SK-N-SH (cell line): ENCODE data around the gene DLL3. TPM values are rescaled to one million over a fixed set of nuclear protein-coding genes. Genes with fewer than 3 reads are reported as not detected.

Experiments used
- CTCF ChIA-PET: fragments of 300-600, 350-600 bp; formaldehyde crosslinking; extraction: SDS; loops from one replicate; lab custom pipeline; 2021; lab: Yijun Ruan, JAX
- POLR2A ChIA-PET: fragments of 350-600 bp; sonication (Branson Sonifier 250); formaldehyde crosslinking; extraction: SDS; loops from one replicate; lab custom pipeline; 2020; ENCODE audit warnings: antibody characterized with exemption, inconsistent platforms; lab: Yijun Ruan, JAX
- DNase-seq: peaks from one replicate; pipeline ENCODE4 v3.0.0; 2012
- H2AFZ ChIP-seq: fragments of 200-600 bp; sonication (generic); 2 replicates; pipeline ENCODE4 v1.8.1; 2016; ENCODE audit warnings: antibody characterized with exemption, mild to moderate bottlenecking, low read depth
- H3F3A ChIP-seq: fragments of 200-600 bp; sonication (generic); replicated peaks from 2 replicates; pipeline ENCODE3; 2016; ENCODE audit warnings: antibody characterized with exemption, mild to moderate bottlenecking; ENCODE audit not compliant: insufficient read depth
- H3K27ac ChIP-seq, 2 experiments: fragments of 200-500 bp in 1 of 2; fragments of 200-600 bp in 1 of 2; sonication (Bioruptor generic) in 1 of 2; sonication (generic), shearing (Covaris generic) in 1 of 2; 2 replicates each; pipeline versions ENCODE4 v1.5.1 to v1.6.1; 2014 to 2016; ENCODE audit warnings: low read depth in 2 of 2, inconsistent platforms in 1 of 2, low read length in 1 of 2, mild to moderate bottlenecking in 1 of 2, mixed read lengths in 1 of 2
- H3K27me3 ChIP-seq: fragments of 200-600 bp; sonication (generic), shearing (Covaris generic); 2 replicates; pipeline ENCODE4 v1.6.1; 2016; ENCODE audit warnings: mixed run types; ENCODE audit not compliant: insufficient read depth
- H3K36me3 ChIP-seq, 2 experiments: fragments of 200-500 bp in 1 of 2; fragments of 200-600 bp in 1 of 2; sonication (Bioruptor generic) in 1 of 2; sonication (generic) in 1 of 2; replicated peaks in 1 of 2; 2 replicates each; pipeline versions ENCODE3 to v1.5.1; 2014 to 2016; ENCODE audit warnings: low read length in 1 of 2, mild to moderate bottlenecking in 1 of 2; ENCODE audit not compliant: insufficient read depth in 2 of 2, control insufficient read depth in 1 of 2
- H3K4me1 ChIP-seq, 2 experiments: fragments of 200-500 bp in 1 of 2; fragments of 200-600 bp in 1 of 2; sonication (Bioruptor generic) in 1 of 2; sonication (generic), shearing (Covaris generic) in 1 of 2; 2 replicates each; pipeline versions ENCODE4 v1.5.1 to v1.6.1; 2014 to 2016; ENCODE audit warnings: low read depth in 1 of 2, low read length in 1 of 2, mixed run types in 1 of 2; ENCODE audit not compliant: insufficient read depth in 2 of 2, control insufficient read depth in 1 of 2
- H3K4me2 ChIP-seq: fragments of 200-600 bp; sonication (generic), shearing (Covaris generic); 2 replicates; pipeline ENCODE4 v1.6.1; 2017; ENCODE audit warnings: mixed run types
- H3K4me3 ChIP-seq, 2 experiments: fragments of 200-500 bp in 1 of 2; fragments of 200-600 bp in 1 of 2; sonication (Bioruptor generic) in 1 of 2; sonication (generic), shearing (Covaris generic) in 1 of 2; 2 replicates each; pipeline versions ENCODE4 v1.5.1 to v1.8.1; 2014 to 2016; ENCODE audit warnings: low read depth in 2 of 2, inconsistent platforms in 1 of 2, low read length in 1 of 2, mild to moderate bottlenecking in 1 of 2, mixed read lengths in 1 of 2, moderate library complexity in 1 of 2
- H3K79me2 ChIP-seq: fragments of 200-600 bp; sonication (generic); 2 replicates; pipeline ENCODE4 v1.8.1; 2017; ENCODE audit warnings: mild to moderate bottlenecking; ENCODE audit not compliant: insufficient read depth
- H3K9ac ChIP-seq: fragments of 200-600 bp; sonication (generic); 2 replicates; pipeline ENCODE4 v1.6.1; 2017; ENCODE audit warnings: mixed run types
- H3K9me2 ChIP-seq: fragments of 200-600 bp; sonication (generic); 2 replicates; pipeline ENCODE4 v1.6.1; 2017; ENCODE audit warnings: mixed run types
- H3K9me3 ChIP-seq: fragments of 200-600 bp; sonication (generic); 2 replicates; pipeline ENCODE4 v1.6.1; 2017; ENCODE audit warnings: mixed run types, mild to moderate bottlenecking, moderate library complexity
- H4K20me1 ChIP-seq: fragments of 200-600 bp; sonication (generic); 2 replicates; pipeline ENCODE4 v1.6.1; 2017; ENCODE audit warnings: mild to moderate bottlenecking, mixed run types; ENCODE audit not compliant: insufficient read depth
- EP300 ChIP-seq, 2 experiments: IDR thresholded peaks; 2 replicates each; pipeline versions ENCODE4 v1.4.0 to v1.6.1; 2012; ENCODE audit warnings: borderline replicate concordance in 1 of 2, low read depth in 1 of 2, low read length in 1 of 2
- FOXJ3 ChIP-seq: sonication (generic); formaldehyde crosslinking; IDR thresholded peaks from 2 replicates; pipeline ENCODE4 v1.5.1; 2020; ENCODE audit warnings: mild to moderate bottlenecking, missing genetic modification reagents
- MXI1 ChIP-seq: IDR thresholded peaks from 2 replicates; pipeline ENCODE4 v1.6.1; 2012; ENCODE audit warnings: mild to moderate bottlenecking, low read depth, low read length, improper control_type of control experiment
- NRF1 ChIP-seq: IDR thresholded peaks from 2 replicates; pipeline ENCODE4 v1.6.1; 2012; ENCODE audit warnings: low read depth, mild to moderate bottlenecking, low read length
- POLR2AphosphoS5 ChIP-seq: IDR thresholded peaks from 2 replicates; pipeline ENCODE4 v1.6.1; 2012; ENCODE audit warnings: low read depth, low read length
- RAD21 ChIP-seq: IDR thresholded peaks from 2 replicates; pipeline ENCODE4 v1.6.1; 2012; ENCODE audit warnings: mild to moderate bottlenecking, low read length
- RCOR1 ChIP-seq: fragments of 150-350 bp; IDR thresholded peaks from 2 replicates; pipeline ENCODE4 v1.6.1; 2017; ENCODE audit warnings: antibody characterized with exemption, low read length
- REST ChIP-seq: IDR thresholded peaks from 2 replicates; pipeline ENCODE4 v1.6.1; 2012; ENCODE audit warnings: mild to moderate bottlenecking, low read depth, low read length, moderate library complexity
- SMC3 ChIP-seq: IDR thresholded peaks from 2 replicates; pipeline ENCODE4 v1.6.1; 2012; ENCODE audit warnings: low read depth, low read length, improper control_type of control experiment
- TAF1 ChIP-seq: IDR thresholded peaks from 2 replicates; pipeline ENCODE4 v1.6.1; 2012; ENCODE audit warnings: low read depth, mild to moderate bottlenecking, low read length, moderate library complexity, borderline replicate concordance
- TEAD4 ChIP-seq: IDR thresholded peaks from 2 replicates; pipeline ENCODE4 v1.4.0; 2012; ENCODE audit warnings: mild to moderate bottlenecking, borderline replicate concordance; ENCODE audit not compliant: insufficient read depth
- USF2 ChIP-seq: fragments of 150-350 bp; IDR thresholded peaks from 2 replicates; pipeline ENCODE4 v1.6.1; 2017; ENCODE audit warnings: antibody characterized with exemption, low read length, low read depth, borderline replicate concordance
- ZBTB33 ChIP-seq: IDR thresholded peaks from 2 replicates; pipeline ENCODE4 v1.4.0; 2012; ENCODE audit warnings: low read depth, borderline replicate concordance
- WGBS: methylation state at CpG from one replicate; pipeline ENCODE4 v1.1.6; 2017; ENCODE audit warnings: low lambda C conversion rate; 5-methylcytosine and 5-hydroxymethylcytosine counted together
- polyA plus RNA-seq, 3 experiments: library from polyadenylated mRNA; depleted of rRNA; stranded (reverse); fragments of >200 nt; gene quantifications; 2 replicates each; pipeline ENCODE4 v1.2.3, GENCODE V29; 2012

DLL3 gene
- polyA plus RNA-seq, 1 of the 3 experiments (the other 2 are of a cell fraction) = 4.7 TPM

- no peaks in the 10 kb centered on the region for H3K79me2 ChIP-seq
- DNase-seq = no peak
- no peaks in the 10 kb centered on the region for H3F3A ChIP-seq
- H3K9me2 ChIP-seq = no peaks in the 10 kb centered on the region
- H3K4me3 ChIP-seq = no peak overlapping the region
- no peak overlapping the region for H3K4me2 ChIP-seq
- H3K9me3 ChIP-seq = no peaks in the 10 kb centered on the region
- H3K4me1 ChIP-seq = no peaks in the 10 kb centered on the region
- no peak overlapping the region for H3K9ac ChIP-seq
- TF ChIP-seq POLR2AphosphoS5 = no peak
- no peak overlapping the region for H3K27ac ChIP-seq
- ChIA-PET POLR2A (interaction anchor here (1.0 kb wide), 1 partner anchor 109 kb away, joined by 4 read pairs; the partner anchor contains the start of gene RPS16), CTCF (interaction anchor here (0.8 to 2.3 kb wide), 6 partner anchors 10 to 127 kb away, joined by 3 to 6 read pairs (median 4); partner anchors contain the start of gene EID2B)
- H3K27me3 ChIP-seq = peaks cover 23% of the 10 kb centered on the region; the same call in 1 of the 2 replicates
- H4K20me1 ChIP-seq = no peaks in the 10 kb centered on the region
- no peaks in the 10 kb centered on the region for H3K36me3 ChIP-seq
- no peak overlapping the region for H2AFZ ChIP-seq
- 40% methylated on average over 1 of the region's 1 CpG for WGBS
Observed at GRCh38 chr19:39544911-39545310, 46.2 kb downstream of the DLL3 start.

- H4K20me1 ChIP-seq = no peaks in the 10 kb centered on the region
- CTCF ChIA-PET = interaction anchor here (0.8 to 1.1 kb wide), 2 partner anchors 14 to 126 kb away, joined by 3 read pairs; no protein-coding TSS in a partner anchor
- peaks cover 23% of the 10 kb centered on the region; the same call in 1 of the 2 replicates for H3K27me3 ChIP-seq
- no peaks in the 10 kb centered on the region for H3F3A ChIP-seq
- no peak overlapping the region for H3K4me3 ChIP-seq
- no peak overlapping the region for H3K27ac ChIP-seq
- POLR2A ChIA-PET = no interaction called here
- H3K9ac ChIP-seq = no peak overlapping the region
- no peak overlapping the region for H3K4me2 ChIP-seq
- TF ChIP-seq ZBTB33 (no peak), TEAD4 (no peak), REST (no peak), TAF1 (no peak), MXI1 (no peak), SMC3 (no peak), FOXJ3 (no peak), USF2 (no peak), RCOR1 (no peak), RAD21 (no peak), EP300 (IDR thresholded peaks at IDR 0.05; ENCODE audit: borderline replicate concordance in 1 of 2, low read depth in 1 of 2, low read length in 1 of 2) (no peak), NRF1 (no peak)
- H2AFZ ChIP-seq = no peak overlapping the region
- no peaks in the 10 kb centered on the region for H3K79me2 ChIP-seq
- DNase-seq = no peak
- no peaks in the 10 kb centered on the region for H3K9me2 ChIP-seq
- no peaks in the 10 kb centered on the region for H3K9me3 ChIP-seq
- no peaks in the 10 kb centered on the region for H3K36me3 ChIP-seq
- WGBS = 16% methylated on average over 8 of the region's 8 CpGs
- H3K4me1 ChIP-seq = no peaks in the 10 kb centered on the region
Observed at GRCh38 chr19:39546599-39546998, 47.9 kb downstream of the DLL3 start.
